Measurements from ENCODE around the gene DUS1L.

The DUS1L gene

DNA sequence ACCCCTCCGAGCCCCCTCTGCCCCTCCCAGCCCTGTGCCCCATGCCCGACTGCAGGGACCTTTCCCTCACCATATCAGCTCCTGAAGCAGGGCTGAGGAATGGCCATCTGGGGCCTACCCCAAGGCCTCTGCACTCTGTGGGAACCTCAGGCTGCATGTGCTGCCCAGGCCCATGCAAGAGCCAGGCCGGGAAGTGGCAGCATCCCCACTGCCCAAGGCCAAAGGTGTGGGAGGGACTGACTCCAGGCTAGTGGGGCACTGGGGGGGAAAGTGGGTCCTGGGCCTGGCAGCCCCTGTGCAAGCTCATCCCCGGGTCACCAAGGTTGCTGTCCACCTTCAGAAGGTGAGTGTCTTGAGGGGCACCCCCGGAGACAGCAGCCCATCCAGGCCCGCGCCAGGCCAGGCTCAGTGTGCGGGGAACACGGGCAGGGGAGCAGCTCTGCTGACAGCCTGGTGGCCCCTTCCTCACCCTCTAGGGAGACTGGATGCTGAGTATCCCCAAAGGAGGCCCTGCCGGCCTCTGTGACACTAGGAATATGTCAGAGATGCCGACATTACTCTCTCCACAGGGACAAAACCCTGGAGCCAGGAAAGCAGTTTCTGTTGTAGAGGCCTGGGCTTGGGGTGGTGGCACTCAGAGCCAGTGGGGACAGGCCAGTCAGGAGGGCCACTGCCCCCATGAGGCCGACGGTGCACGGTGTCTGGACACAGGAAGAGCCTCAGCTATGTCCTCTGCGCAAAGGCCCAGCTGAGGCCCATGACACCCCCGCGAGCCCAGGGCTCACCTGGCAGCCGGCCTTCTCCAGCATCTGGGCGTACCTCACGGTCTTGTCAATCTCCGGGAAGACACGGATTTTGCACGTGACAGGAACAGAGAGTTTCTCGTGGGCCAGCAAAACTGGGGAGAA is 3.3 kb downstream of the DUS1L start:
- Histone ChIP-seq H2BK5ac (ENCODE audit: low read length) (no peak overlapping the region), H3K27ac (ENCODE audit: low read depth, low read length) (no peak overlapping the region), H3K4me1 (ENCODE audit: control insufficient read depth, low read depth, low read length) (no peaks in the 10 kb centered on the region), H4K5ac (ENCODE audit: low read length) (no peak overlapping the region), H3K4me2 (ENCODE audit: low read length) (no peak overlapping the region), H2BK15ac (replicated peaks; ENCODE audit: low read depth) (no peak overlapping the region), H3K9ac (ENCODE audit: low read length) (no peak overlapping the region), H3K27me3 (ENCODE audit: insufficient read depth, low read length, poor library complexity) (no peaks in the 10 kb centered on the region), H3K79me2 (ENCODE audit: control insufficient read depth, insufficient read depth, low read length) (no peaks in the 10 kb centered on the region), H3K4me3 (ENCODE audit: low read length) (no peak overlapping the region), H3K36me3 (ENCODE audit: control insufficient read depth, insufficient read depth, low read length) (peaks cover 4% of the 10 kb centered on the region), H3K56ac (ENCODE audit: low read length) (no peak overlapping the region), H3K4ac (ENCODE audit: low read depth, low read length) (no peak overlapping the region), H4K8ac (ENCODE audit: low read depth, low read length) (no peak overlapping the region), H2BK120ac (ENCODE audit: low read depth, low read length) (no peak overlapping the region), H3K23ac (ENCODE audit: low read length) (no peak overlapping the region), H2AK5ac (ENCODE audit: low read length) (no peak overlapping the region), H3K18ac (ENCODE audit: low read length) (no peak overlapping the region), H3K79me1 (ENCODE audit: low read length) (peaks cover 2% of the 10 kb centered on the region)
- WGBS (ENCODE audit: extremely low coverage, insufficient coverage, low lambda C conversion rate), result no CpG with 5 or more reads among the region's 24 CpGs
- DNase-seq, result no peak

DNA sequence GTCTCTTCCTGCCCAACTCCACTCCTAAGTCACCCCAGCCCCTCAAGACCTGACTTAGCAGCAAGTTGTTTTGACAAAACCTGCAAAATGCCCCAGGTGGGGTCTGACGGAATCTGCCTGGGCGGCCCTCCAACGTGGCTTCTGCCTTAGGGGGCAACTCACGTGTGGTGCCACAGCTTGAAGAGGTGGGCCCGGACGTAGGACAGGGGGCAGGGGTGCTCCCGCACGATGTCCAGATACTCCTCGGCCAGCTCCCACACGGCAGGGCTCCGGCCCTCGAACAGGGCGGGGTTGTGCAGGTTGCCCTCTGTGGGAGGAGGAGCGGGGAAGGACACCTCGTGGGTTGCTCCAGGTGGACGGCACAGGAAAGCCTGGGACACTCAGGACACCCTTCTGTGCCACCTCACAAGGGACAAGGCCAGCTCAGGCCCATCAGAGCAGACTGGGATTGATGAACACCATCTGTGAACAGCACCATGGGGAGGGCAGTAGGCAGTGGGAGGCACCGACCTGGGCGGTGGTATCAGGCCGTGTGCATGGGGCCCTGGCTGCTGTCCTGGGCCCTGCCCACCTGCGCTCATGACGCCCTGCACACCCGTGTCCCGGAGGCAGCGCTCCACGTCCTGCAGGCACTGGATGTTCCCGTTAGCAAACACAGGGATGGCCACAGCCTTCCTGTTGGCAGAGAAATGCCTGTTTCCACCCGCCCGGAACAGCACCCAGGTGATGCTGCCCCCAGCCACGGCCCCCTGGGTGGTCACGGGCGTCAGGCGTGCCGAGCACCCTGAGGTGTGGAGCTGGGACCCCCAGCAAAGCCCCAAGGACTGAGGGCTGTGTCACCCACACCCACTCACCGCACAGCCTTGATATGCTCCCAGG is 4.3 kb downstream of the DUS1L start:
- Histone ChIP-seq H3K36me3 (ENCODE audit: control insufficient read depth, insufficient read depth, low read length) (peaks cover 4% of the 10 kb centered on the region), H3K4me3 (ENCODE audit: low read length) (no peak overlapping the region)
- no CpG with 5 or more reads among the region's 34 CpGs for WGBS (ENCODE audit: extremely low coverage, insufficient coverage, low lambda C conversion rate)

DNA sequence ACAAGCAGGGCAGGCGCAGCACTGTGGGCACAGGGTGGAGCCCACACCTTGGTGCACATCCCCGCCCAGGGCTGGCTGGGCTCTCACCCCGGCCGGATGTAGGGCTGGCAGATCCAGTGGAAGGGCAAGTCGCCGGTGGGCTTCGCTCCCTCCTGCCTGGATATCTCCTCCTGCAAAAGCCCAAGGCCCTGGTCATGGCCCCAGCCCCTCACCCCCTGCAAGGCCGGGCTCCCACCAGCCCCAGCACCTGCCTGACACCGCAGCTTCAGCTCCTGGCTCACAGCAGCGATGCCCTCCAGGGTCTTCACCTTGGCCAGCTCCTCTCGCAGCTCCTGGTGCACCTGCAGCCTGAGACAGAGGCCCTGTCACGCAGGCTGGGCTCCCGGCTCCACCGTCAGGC is 5.0 kb downstream of the DUS1L start:
- DNase-seq, result no peak
- Histone ChIP-seq H2BK15ac (replicated peaks; ENCODE audit: low read depth) (no peak overlapping the region), H3K4me2 (ENCODE audit: low read length) (no peak overlapping the region), H3K4me1 (ENCODE audit: control insufficient read depth, low read depth, low read length) (no peaks in the 10 kb centered on the region), H3K56ac (ENCODE audit: low read length) (no peak overlapping the region), H4K5ac (ENCODE audit: low read length) (no peak overlapping the region), H2AK5ac (ENCODE audit: low read length) (no peak overlapping the region), H4K8ac (ENCODE audit: low read depth, low read length) (no peak overlapping the region), H3K27ac (ENCODE audit: low read depth, low read length) (no peak overlapping the region), H3K79me2 (ENCODE audit: control insufficient read depth, insufficient read depth, low read length) (no peaks in the 10 kb centered on the region), H3K36me3 (ENCODE audit: control insufficient read depth, insufficient read depth, low read length) (peaks cover 5% of the 10 kb centered on the region), H3K23ac (ENCODE audit: low read length) (no peak overlapping the region), H3K9ac (ENCODE audit: low read length) (no peak overlapping the region), H2BK5ac (ENCODE audit: low read length) (no peak overlapping the region), H2BK120ac (ENCODE audit: low read depth, low read length) (no peak overlapping the region), H3K27me3 (ENCODE audit: insufficient read depth, low read length, poor library complexity) (no peaks in the 10 kb centered on the region), H3K79me1 (ENCODE audit: low read length) (peaks cover 2% of the 10 kb centered on the region), H3K4me3 (ENCODE audit: low read length) (no peak overlapping the region), H3K18ac (ENCODE audit: low read length) (no peak overlapping the region), H3K4ac (ENCODE audit: low read depth, low read length) (no peak overlapping the region)
- WGBS (ENCODE audit: extremely low coverage, insufficient coverage, low lambda C conversion rate), result no CpG with 5 or more reads among the region's 14 CpGs

More for the DNA sequence above, 4.3 kb downstream of the DUS1L start:
- Histone ChIP-seq H3K23ac (ENCODE audit: low read length) (no peak overlapping the region), H2BK5ac (ENCODE audit: low read length) (no peak overlapping the region), H3K18ac (ENCODE audit: low read length) (no peak overlapping the region), H3K4ac (ENCODE audit: low read depth, low read length) (no peak overlapping the region), H4K5ac (ENCODE audit: low read length) (no peak overlapping the region), H3K79me1 (ENCODE audit: low read length) (peaks cover 2% of the 10 kb centered on the region), H2AK5ac (ENCODE audit: low read length) (no peak overlapping the region), H3K79me2 (ENCODE audit: control insufficient read depth, insufficient read depth, low read length) (no peaks in the 10 kb centered on the region), H4K8ac (ENCODE audit: low read depth, low read length) (no peak overlapping the region), H3K9ac (ENCODE audit: low read length) (no peak overlapping the region), H3K27me3 (ENCODE audit: insufficient read depth, low read length, poor library complexity) (no peaks in the 10 kb centered on the region), H3K4me2 (ENCODE audit: low read length) (no peak overlapping the region), H3K4me1 (ENCODE audit: control insufficient read depth, low read depth, low read length) (no peaks in the 10 kb centered on the region), H2BK120ac (ENCODE audit: low read depth, low read length) (no peak overlapping the region), H3K27ac (ENCODE audit: low read depth, low read length) (no peak overlapping the region), H2BK15ac (replicated peaks; ENCODE audit: low read depth) (no peak overlapping the region), H3K56ac (ENCODE audit: low read length) (no peak overlapping the region)
- DNase-seq, result no peak

DNA sequence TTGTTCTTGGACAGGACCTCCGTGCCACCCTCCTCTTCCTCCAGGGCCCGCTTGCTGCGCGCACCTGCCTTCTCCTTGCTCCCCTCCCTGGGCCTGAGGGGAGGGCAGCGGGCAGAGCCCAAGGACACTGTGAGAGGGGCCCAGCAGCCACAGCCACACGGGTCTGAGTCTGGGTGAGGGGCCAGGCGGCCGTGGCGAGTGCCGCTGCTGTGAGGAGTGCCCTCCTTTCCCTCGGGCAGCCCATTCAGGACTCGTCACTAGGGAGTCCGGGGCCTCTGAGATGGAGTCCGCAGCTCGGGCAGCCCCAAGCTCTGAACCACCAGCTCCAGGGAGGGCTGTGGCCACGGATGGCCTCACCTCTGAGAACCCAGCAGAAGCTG is 5.6 kb downstream of the DUS1L start:
- no peak overlapping the region for H3K4me2 ChIP-seq (ENCODE audit: low read length)
- H3K9ac ChIP-seq (ENCODE audit: low read length), result no peak overlapping the region
- H3K36me3 ChIP-seq (ENCODE audit: control insufficient read depth, insufficient read depth, low read length), result peaks cover 8% of the 10 kb centered on the region
- H2BK120ac ChIP-seq (ENCODE audit: low read depth, low read length), result no peak overlapping the region
- no peak overlapping the region for H4K5ac ChIP-seq (ENCODE audit: low read length)
- H3K4me3 ChIP-seq (ENCODE audit: low read length), result no peak overlapping the region
- H3K4me1 ChIP-seq (ENCODE audit: control insufficient read depth, low read depth, low read length), result no peaks in the 10 kb centered on the region
- no CpG with 5 or more reads among the region's 16 CpGs for WGBS (ENCODE audit: extremely low coverage, insufficient coverage, low lambda C conversion rate)
- H3K23ac ChIP-seq (ENCODE audit: low read length), result no peak overlapping the region
- no peak for DNase-seq
- H3K4ac ChIP-seq (ENCODE audit: low read depth, low read length), result no peak overlapping the region
- H3K56ac ChIP-seq (ENCODE audit: low read length), result no peak overlapping the region
- no peaks in the 10 kb centered on the region for H3K27me3 ChIP-seq (ENCODE audit: insufficient read depth, low read length, poor library complexity)
- H2BK5ac ChIP-seq (ENCODE audit: low read length), result no peak overlapping the region
- no peak overlapping the region for H4K8ac ChIP-seq (ENCODE audit: low read depth, low read length)
- H3K79me2 ChIP-seq (ENCODE audit: control insufficient read depth, insufficient read depth, low read length), result no peaks in the 10 kb centered on the region
- no peak overlapping the region for H3K18ac ChIP-seq (ENCODE audit: low read length)
- H3K27ac ChIP-seq (ENCODE audit: low read depth, low read length), result no peak overlapping the region
- no peak overlapping the region for H2AK5ac ChIP-seq (ENCODE audit: low read length)
- no peak overlapping the region for H2BK15ac ChIP-seq (replicated peaks; ENCODE audit: low read depth)
- peaks cover 2% of the 10 kb centered on the region for H3K79me1 ChIP-seq (ENCODE audit: low read length)

DNA sequence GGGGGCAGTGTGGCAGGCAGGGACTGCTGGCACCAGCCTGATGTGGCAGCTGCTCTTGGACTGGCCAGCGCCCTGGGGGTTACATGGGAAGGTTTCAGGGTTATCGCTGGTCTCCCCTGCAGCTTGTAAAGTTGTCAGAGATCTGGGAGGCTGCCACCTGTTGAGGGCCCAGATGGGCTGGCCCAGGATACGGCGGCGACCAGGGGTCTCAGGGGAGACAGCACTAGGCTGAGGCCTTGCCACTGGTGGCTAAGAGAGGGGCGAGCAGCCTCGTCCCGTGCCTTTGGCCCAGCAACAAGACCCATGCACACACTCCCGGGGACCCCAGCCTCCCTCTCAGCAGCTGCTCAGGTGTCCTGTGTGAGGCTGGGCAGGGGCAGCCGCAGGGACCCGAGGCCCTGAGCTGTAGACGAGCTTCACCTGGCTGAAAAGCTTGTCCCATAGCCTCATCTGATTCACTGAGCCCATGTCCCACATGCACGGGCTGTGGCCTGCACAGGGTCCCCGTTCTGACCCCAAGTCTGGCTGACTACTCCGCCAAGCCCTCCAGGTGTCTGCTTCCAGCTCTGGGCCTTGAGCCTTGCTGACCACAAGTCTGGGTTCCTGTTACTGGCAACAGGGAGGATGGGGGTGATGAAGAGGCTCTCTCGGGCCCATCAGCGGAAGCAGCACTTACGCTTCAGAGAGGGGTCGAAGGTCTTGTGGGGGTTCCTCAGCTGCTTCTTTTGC is 6.2 kb downstream of the DUS1L start:
- H2BK120ac ChIP-seq (ENCODE audit: low read depth, low read length), result no peak overlapping the region
- H3K79me1 ChIP-seq (ENCODE audit: low read length), result no peaks in the 10 kb centered on the region
- H3K4me3 ChIP-seq (ENCODE audit: low read length), result no peak overlapping the region
- no peak for DNase-seq
- H3K27me3 ChIP-seq (ENCODE audit: insufficient read depth, low read length, poor library complexity), result no peaks in the 10 kb centered on the region
- no peaks in the 10 kb centered on the region for H3K79me2 ChIP-seq (ENCODE audit: control insufficient read depth, insufficient read depth, low read length)
- H3K4me1 ChIP-seq (ENCODE audit: control insufficient read depth, low read depth, low read length), result no peaks in the 10 kb centered on the region
- H3K27ac ChIP-seq (ENCODE audit: low read depth, low read length), result no peak overlapping the region
- no peak overlapping the region for H4K8ac ChIP-seq (ENCODE audit: low read depth, low read length)
- WGBS (ENCODE audit: extremely low coverage, insufficient coverage, low lambda C conversion rate), result no CpG with 5 or more reads among the region's 19 CpGs
- H3K18ac ChIP-seq (ENCODE audit: low read length), result no peak overlapping the region
- no peak overlapping the region for H3K56ac ChIP-seq (ENCODE audit: low read length)
- H3K4ac ChIP-seq (ENCODE audit: low read depth, low read length), result no peak overlapping the region
- H3K4me2 ChIP-seq (ENCODE audit: low read length), result no peak overlapping the region
- peaks cover 9% of the 10 kb centered on the region for H3K36me3 ChIP-seq (ENCODE audit: control insufficient read depth, insufficient read depth, low read length)
- no peak overlapping the region for H2BK5ac ChIP-seq (ENCODE audit: low read length)
- no peak overlapping the region for H2BK15ac ChIP-seq (replicated peaks; ENCODE audit: low read depth)
- no peak overlapping the region for H4K5ac ChIP-seq (ENCODE audit: low read length)
- H3K23ac ChIP-seq (ENCODE audit: low read length), result no peak overlapping the region
- no peak overlapping the region for H2AK5ac ChIP-seq (ENCODE audit: low read length)
- no peak overlapping the region for H3K9ac ChIP-seq (ENCODE audit: low read length)

All from mesendoderm (in vitro differentiated cells).